GM19099 (cell line): Measurements from ENCODE around the gene PRDM16.

ENCODE experiments used
- POLR2A ChIP-seq: IDR thresholded peaks from 3 replicates; pipeline ENCODE4 v1.6.1; 2011; ENCODE audit warnings: low read depth; ENCODE audit not compliant: insufficient read length; ENCODE audit errors: extremely low read depth

Gene PRDM16

GRCh38 chr1:3092530-3092929 lies 23.5 kb downstream of the PRDM16 start:
- no peak for TF ChIP-seq POLR2A

- TF ChIP-seq POLR2A = no peak
Measured at GRCh38 chr1:3093898-3094626, 25.1 kb downstream of the PRDM16 start.

- TF ChIP-seq POLR2A = no peak
Measured at GRCh38 chr1:3094863-3095780, 26.1 kb downstream of the PRDM16 start.

GRCh38 chr1:3096345-3096744 lies 27.3 kb downstream of the PRDM16 start:
- TF ChIP-seq POLR2A = no peak

- no peak for TF ChIP-seq POLR2A
Measured at GRCh38 chr1:3097231-3097630, 28.2 kb downstream of the PRDM16 start.

GRCh38 chr1:3097861-3098260 lies 28.9 kb downstream of the PRDM16 start:
- TF ChIP-seq POLR2A = no peak

GRCh38 chr1:3099861-3100260 lies 30.9 kb downstream of the PRDM16 start:
- TF ChIP-seq POLR2A = no peak

GRCh38 chr1:3101124-3101939 lies 32.3 kb downstream of the PRDM16 start:
- TF ChIP-seq POLR2A = no peak

GRCh38 chr1:3102641-3103040 lies 33.6 kb downstream of the PRDM16 start:
- TF ChIP-seq POLR2A = no peak

- TF ChIP-seq POLR2A = no peak
Measured at GRCh38 chr1:3103967-3104677, 35.1 kb downstream of the PRDM16 start.

- TF ChIP-seq POLR2A = no peak
Measured at GRCh38 chr1:3105167-3105863, 36.3 kb downstream of the PRDM16 start.

GRCh38 chr1:3106216-3106615 lies 37.2 kb downstream of the PRDM16 start:
- no peak for TF ChIP-seq POLR2A

GRCh38 chr1:3107201-3107600 lies 38.2 kb downstream of the PRDM16 start:
- no peak for TF ChIP-seq POLR2A

- no peak for TF ChIP-seq POLR2A
Measured at GRCh38 chr1:3109355-3109754, 40.4 kb downstream of the PRDM16 start.
